OCI-LY1 (cell line): ENCODE measurements around the gene GMEB1.

Source experiments
- EZH2 ChIP-seq: fragments of 200-600 bp; sonication (generic), shearing (Covaris generic); IDR thresholded peaks from 2 replicates; pipeline ENCODE4 v1.8.0; 2017; ENCODE audit warnings: borderline replicate concordance, mixed run types, mild to moderate bottlenecking, antibody characterized with exemption, low read length, moderate library complexity, mixed read lengths
- TF ChIP-seq, protein P1 (sequence below): fragments of 200-600 bp; sonication (generic), shearing (Covaris generic); IDR thresholded peaks from 2 replicates; pipeline ENCODE4 v1.5.1; 2017; ENCODE audit warnings: mild to moderate bottlenecking, antibody characterized with exemption, low read length, moderate library complexity, mixed read lengths

DNA sequence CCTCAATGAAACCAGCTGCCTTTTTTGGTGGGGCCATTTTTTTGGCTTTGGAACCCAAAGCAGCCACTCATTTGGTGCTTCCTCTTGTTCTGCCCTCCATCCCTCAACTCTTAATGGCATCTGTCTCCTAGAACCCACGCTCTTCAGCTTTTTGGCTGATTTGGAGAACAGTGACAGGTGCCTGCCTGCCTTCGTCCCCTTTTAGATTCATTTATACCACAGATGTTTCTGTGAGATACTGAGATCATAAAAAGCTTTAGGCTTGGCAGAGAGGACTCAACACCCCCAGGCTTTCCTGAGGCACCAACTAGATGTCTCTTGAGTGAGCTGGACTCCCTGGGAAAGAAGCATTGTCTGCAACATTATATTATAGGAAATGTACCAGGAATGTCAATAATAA is 47.8 kb downstream of the GMEB1 start:
- TF ChIP-seq, protein P1, sequence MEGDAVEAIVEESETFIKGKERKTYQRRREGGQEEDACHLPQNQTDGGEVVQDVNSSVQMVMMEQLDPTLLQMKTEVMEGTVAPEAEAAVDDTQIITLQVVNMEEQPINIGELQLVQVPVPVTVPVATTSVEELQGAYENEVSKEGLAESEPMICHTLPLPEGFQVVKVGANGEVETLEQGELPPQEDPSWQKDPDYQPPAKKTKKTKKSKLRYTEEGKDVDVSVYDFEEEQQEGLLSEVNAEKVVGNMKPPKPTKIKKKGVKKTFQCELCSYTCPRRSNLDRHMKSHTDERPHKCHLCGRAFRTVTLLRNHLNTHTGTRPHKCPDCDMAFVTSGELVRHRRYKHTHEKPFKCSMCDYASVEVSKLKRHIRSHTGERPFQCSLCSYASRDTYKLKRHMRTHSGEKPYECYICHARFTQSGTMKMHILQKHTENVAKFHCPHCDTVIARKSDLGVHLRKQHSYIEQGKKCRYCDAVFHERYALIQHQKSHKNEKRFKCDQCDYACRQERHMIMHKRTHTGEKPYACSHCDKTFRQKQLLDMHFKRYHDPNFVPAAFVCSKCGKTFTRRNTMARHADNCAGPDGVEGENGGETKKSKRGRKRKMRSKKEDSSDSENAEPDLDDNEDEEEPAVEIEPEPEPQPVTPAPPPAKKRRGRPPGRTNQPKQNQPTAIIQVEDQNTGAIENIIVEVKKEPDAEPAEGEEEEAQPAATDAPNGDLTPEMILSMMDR = no peak
- no peak for TF ChIP-seq EZH2
